T-helper 1 cell treated with Interleukin-12 subunit alpha and Interleukin-12 subunit beta and Interleukin-4 antibody, amounts not matched to agents 30 μg/mL and 1 μg/mL, for 36 hours (primary cell): ENCODE results near the gene C10orf53.
"Not testable (repeated sequence)": the region's sequence is repeated elsewhere in the genome, so short reads cannot be mapped to it uniquely, and the experiment has no call there.

Experiments used
- H3K27ac Mint-ChIP-seq: one replicate; pipeline ENCODE4 v1.8.0; 2021; ENCODE audit warnings: mild to moderate bottlenecking, mixed read lengths
- H3K27me3 Mint-ChIP-seq: one replicate; pipeline ENCODE4 v1.8.0; 2021; ENCODE audit warnings: low read depth, mixed read lengths
- H3K36me3 Mint-ChIP-seq: one replicate; pipeline ENCODE4 v1.8.0; 2021; ENCODE audit warnings: low read depth, mixed read lengths
- H3K4me1 Mint-ChIP-seq: one replicate; pipeline ENCODE4 v1.8.0; 2021; ENCODE audit warnings: low read depth, mixed read lengths
- H3K4me3 Mint-ChIP-seq: one replicate; pipeline ENCODE4 v1.8.0; 2021; ENCODE audit warnings: mild to moderate bottlenecking, moderate library complexity, mixed read lengths
- H3K9me3 Mint-ChIP-seq: one replicate; pipeline ENCODE4 v1.8.0; 2021; ENCODE audit warnings: mixed read lengths

Gene C10orf53

DNA sequence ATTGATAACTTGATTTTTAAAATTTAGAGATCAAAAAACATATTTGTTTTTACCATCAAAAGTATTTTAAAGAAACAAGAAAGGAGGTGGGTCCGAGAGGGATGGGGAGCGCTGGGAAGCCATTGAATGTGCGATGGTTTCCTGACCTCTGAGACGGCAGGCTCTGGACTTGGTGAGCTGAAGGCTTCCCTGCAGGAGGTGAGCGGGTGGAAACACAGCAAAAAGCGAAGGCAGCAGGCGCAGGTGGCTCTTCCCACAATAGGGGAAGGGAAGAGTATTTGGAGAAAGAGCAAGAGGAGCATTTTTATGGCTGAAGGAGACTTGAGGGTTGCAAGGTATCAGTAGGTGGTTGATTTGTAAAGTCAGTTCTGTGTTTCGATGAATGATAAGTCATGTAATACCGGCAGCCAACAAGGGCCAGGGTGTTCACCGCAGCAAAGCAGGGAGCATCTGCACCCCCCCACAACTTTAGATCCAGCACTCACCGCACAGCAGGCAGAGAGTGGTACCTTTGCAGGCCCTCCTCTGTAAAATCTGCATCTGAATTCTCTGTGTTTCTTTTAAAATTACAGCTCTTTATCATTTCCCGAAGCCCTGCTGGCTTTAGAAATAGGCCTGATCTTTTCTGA lies 10.5 kb downstream of the C10orf53 start:
- no peak overlapping the region for H3K27ac Mint-ChIP-seq
- no peaks in the 10 kb centered on the region for H3K4me1 Mint-ChIP-seq
- H3K27me3 Mint-ChIP-seq, result peaks cover 60% of the 10 kb centered on the region
- H3K4me3 Mint-ChIP-seq, result no peak overlapping the region
- H3K9me3 Mint-ChIP-seq, result no peaks in the 10 kb centered on the region
- no peaks in the 10 kb centered on the region for H3K36me3 Mint-ChIP-seq

DNA sequence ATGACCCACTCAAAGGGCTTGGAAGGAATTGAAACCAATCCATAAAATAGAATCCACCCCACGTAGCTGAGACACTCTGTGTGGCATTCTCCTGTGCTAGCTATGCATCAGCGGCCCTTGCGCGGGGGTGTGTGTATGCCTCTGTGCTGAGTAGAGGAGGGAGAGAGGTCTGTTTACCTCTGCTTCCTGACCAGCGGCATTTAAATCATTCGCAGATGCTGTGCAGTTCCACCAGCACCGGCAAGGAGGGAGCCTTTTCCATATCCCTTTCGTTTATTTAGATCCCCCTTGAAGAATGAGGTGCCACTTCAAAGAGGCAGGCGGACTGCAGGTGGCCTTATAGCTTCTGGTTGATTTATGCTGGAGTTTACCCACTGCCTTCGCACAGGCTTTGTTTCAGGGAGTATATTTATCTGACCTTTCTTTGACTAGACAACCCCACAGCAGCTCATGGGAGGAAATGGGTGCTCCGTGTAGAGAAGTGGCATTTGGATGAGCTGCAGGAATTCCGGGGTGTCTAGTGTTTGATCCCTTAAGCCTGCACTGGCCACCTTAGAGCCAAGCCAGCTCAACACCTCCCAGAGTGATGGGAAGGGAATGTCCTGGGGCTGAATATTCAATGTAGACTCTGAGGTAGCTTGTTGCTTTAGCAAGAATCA lies 11.4 kb downstream of the C10orf53 start:
- Mint-ChIP-seq H3K4me3 (no peak overlapping the region), H3K4me1 (no peaks in the 10 kb centered on the region), H3K27me3 (peaks cover 58% of the 10 kb centered on the region), H3K9me3 (no peaks in the 10 kb centered on the region), H3K27ac (no peak overlapping the region), H3K36me3 (no peaks in the 10 kb centered on the region)

DNA sequence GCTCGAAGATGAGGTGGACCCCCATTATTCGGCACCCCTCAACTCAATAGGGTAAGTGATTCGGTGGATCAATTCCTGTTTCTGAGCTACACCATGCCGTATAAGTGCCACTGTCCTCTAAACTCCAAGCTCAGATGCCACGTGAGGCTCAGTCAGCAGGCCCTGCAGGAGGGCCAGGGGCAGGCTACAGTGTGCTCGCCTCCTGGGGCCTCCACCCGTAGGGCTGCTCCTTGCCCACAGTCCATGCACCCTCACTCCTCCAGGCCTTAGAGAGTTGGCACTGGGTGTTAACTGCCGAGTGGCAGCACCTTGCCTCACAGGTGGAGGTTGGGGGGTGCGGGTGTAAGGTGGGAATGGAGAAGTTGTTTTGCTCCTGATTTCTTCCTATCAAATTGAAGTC lies 12.1 kb downstream of the C10orf53 start:
- H3K36me3 Mint-ChIP-seq, result no peaks in the 10 kb centered on the region
- H3K9me3 Mint-ChIP-seq, result no peaks in the 10 kb centered on the region
- H3K4me1 Mint-ChIP-seq, result no peaks in the 10 kb centered on the region
- no peak overlapping the region for H3K27ac Mint-ChIP-seq
- H3K27me3 Mint-ChIP-seq, result peaks cover 58% of the 10 kb centered on the region
- no peak overlapping the region for H3K4me3 Mint-ChIP-seq

GRCh38 chr10:49694466-49694865 lies 15.0 kb downstream of the C10orf53 start:
- H3K27ac Mint-ChIP-seq, result no peak overlapping the region
- H3K27me3 Mint-ChIP-seq, result peaks cover 33% of the 10 kb centered on the region
- H3K36me3 Mint-ChIP-seq, result no peaks in the 10 kb centered on the region
- no peaks in the 10 kb centered on the region for H3K9me3 Mint-ChIP-seq
- H3K4me3 Mint-ChIP-seq, result no peak overlapping the region
- H3K4me1 Mint-ChIP-seq, result no peaks in the 10 kb centered on the region

GRCh38 chr10:49696311-49696710 lies 16.9 kb downstream of the C10orf53 start:
- no peaks in the 10 kb centered on the region for H3K9me3 Mint-ChIP-seq
- peaks cover 15% of the 10 kb centered on the region for H3K27me3 Mint-ChIP-seq
- no peak overlapping the region for H3K27ac Mint-ChIP-seq
- no peaks in the 10 kb centered on the region for H3K36me3 Mint-ChIP-seq
- H3K4me1 Mint-ChIP-seq, result no peaks in the 10 kb centered on the region
- H3K4me3 Mint-ChIP-seq, result no peak overlapping the region

DNA sequence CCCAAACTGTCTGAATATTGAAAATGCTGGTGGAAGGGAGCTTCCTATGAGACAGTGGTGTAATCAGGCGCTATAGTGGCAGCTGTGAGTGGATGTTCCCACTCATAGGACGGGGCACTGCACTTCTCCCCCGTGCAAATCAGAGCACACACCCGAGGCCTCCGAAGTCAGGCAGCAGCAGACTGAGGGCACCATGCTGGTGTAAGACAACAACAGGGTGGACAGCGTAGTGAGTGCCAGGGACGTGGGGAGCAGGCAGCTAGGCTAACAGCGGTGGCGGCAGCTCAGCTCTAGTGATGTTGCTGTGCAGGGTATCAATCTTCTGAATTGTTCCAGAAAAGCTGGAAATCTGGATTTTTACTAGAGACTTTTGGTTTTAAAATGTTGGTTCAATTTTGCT lies 19.2 kb downstream of the C10orf53 start:
- Mint-ChIP-seq H3K4me3 (no peak overlapping the region), H3K36me3 (peaks cover 1% of the 10 kb centered on the region), H3K9me3 (no peaks in the 10 kb centered on the region), H3K4me1 (no peaks in the 10 kb centered on the region), H3K27me3 (no peaks in the 10 kb centered on the region), H3K27ac (no peak overlapping the region)

GRCh38 chr10:49700211-49700610 lies 20.8 kb downstream of the C10orf53 start:
- Mint-ChIP-seq H3K9me3 (no peaks in the 10 kb centered on the region), H3K27me3 (peaks cover 5% of the 10 kb centered on the region), H3K4me1 (no peaks in the 10 kb centered on the region), H3K4me3 (no peak overlapping the region), H3K36me3 (peaks cover 1% of the 10 kb centered on the region), H3K27ac (no peak overlapping the region)

GRCh38 chr10:49700997-49701396 lies 21.5 kb downstream of the C10orf53 start:
- peaks cover 1% of the 10 kb centered on the region for H3K36me3 Mint-ChIP-seq
- peaks cover 5% of the 10 kb centered on the region for H3K27me3 Mint-ChIP-seq
- H3K27ac Mint-ChIP-seq, result no peak overlapping the region
- no peak overlapping the region for H3K4me3 Mint-ChIP-seq
- H3K4me1 Mint-ChIP-seq, result no peaks in the 10 kb centered on the region
- H3K9me3 Mint-ChIP-seq, result no peaks in the 10 kb centered on the region

- Mint-ChIP-seq H3K4me1 (no peaks in the 10 kb centered on the region), H3K27me3 (peaks cover 9% of the 10 kb centered on the region), H3K4me3 (no peak overlapping the region)
Measured at GRCh38 chr10:49707585-49707984, 28.1 kb downstream of the C10orf53 start.

GRCh38 chr10:49709934-49710333 lies 30.5 kb downstream of the C10orf53 start:
- no peak overlapping the region for H3K4me3 Mint-ChIP-seq
- H3K4me1 Mint-ChIP-seq, result no peaks in the 10 kb centered on the region
- H3K9me3 Mint-ChIP-seq, result no peaks in the 10 kb centered on the region
- H3K36me3 Mint-ChIP-seq, result no peaks in the 10 kb centered on the region
- no peak overlapping the region for H3K27ac Mint-ChIP-seq
- H3K27me3 Mint-ChIP-seq, result peaks cover 4% of the 10 kb centered on the region

More at GRCh38 chr10:49707585-49707984, 28.1 kb downstream of the C10orf53 start:
- Mint-ChIP-seq H3K27ac (no peak overlapping the region), H3K36me3 (no peaks in the 10 kb centered on the region), H3K9me3 (no peaks in the 10 kb centered on the region)

DNA sequence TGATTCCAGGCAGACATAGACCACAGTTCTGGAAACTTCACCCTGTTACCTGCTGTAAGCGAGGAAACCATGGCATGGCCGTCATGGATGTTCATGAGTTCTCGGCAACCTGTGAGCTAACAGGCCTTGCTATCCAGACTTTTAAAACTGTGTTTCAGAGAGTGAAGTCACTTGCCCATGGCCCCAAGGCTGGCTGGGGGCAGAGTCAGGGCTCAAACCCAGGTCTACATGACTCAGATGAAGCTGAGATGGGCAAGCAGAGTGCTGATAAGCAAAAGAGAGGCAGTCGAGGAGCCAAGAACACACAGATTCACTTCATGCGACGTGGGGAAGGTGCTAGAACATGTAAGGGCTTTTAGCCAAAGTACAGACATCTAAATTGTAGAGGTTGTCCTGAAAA lies 31.5 kb downstream of the C10orf53 start:
- H3K4me1 Mint-ChIP-seq, result no peaks in the 10 kb centered on the region
- H3K36me3 Mint-ChIP-seq, result no peaks in the 10 kb centered on the region
- peaks cover 4% of the 10 kb centered on the region for H3K27me3 Mint-ChIP-seq
- no peak overlapping the region for H3K4me3 Mint-ChIP-seq
- H3K27ac Mint-ChIP-seq, result no peak overlapping the region
- H3K9me3 Mint-ChIP-seq, result no peaks in the 10 kb centered on the region

DNA sequence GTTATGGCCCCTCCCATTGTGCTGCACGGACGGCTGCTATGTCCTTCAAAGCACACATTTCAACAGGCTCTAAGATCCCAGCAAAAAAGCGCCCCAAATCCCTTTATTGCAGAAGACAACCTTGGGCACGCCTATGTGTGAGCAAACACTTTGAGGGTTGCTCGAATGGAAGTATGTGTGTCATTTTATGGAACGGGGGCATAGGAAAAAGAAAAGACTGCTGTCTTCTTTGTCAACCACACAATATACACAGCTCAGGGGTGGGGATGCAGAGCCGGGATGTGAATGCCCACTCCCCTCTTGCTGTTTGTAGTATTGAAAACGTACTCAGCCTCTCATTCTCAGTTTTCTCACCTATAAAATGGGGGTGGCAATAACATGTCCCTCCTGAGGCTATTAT lies 32.0 kb downstream of the C10orf53 start:
- H3K36me3 Mint-ChIP-seq, result no peaks in the 10 kb centered on the region
- H3K4me1 Mint-ChIP-seq, result no peaks in the 10 kb centered on the region
- H3K9me3 Mint-ChIP-seq, result no peaks in the 10 kb centered on the region
- peaks cover 4% of the 10 kb centered on the region for H3K27me3 Mint-ChIP-seq
- H3K4me3 Mint-ChIP-seq, result no peak overlapping the region
- no peak overlapping the region for H3K27ac Mint-ChIP-seq

DNA sequence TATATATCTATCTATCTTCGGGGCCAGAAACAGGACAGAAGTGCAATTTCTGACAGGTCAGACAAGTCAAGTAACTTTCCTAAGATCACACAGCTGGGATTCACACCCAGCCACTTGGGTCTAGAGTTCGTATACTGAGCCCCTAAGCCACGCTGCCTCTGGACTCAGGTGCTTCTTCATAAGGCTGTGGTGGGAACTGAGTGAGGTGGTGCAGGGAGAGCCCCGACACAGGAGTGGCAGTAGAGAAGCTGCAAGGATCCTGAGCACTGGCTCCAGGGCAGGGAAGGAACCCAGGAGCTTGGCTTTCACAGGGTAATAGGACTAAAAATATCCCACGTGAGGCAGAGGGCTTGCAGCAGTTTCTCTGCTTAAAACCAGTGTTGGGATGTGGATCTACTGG lies 33.8 kb downstream of the C10orf53 start:
- H3K4me1 Mint-ChIP-seq, result no peaks in the 10 kb centered on the region
- no peak overlapping the region for H3K27ac Mint-ChIP-seq
- H3K4me3 Mint-ChIP-seq, result no peak overlapping the region
- peaks cover 4% of the 10 kb centered on the region for H3K27me3 Mint-ChIP-seq
- H3K36me3 Mint-ChIP-seq, result no peaks in the 10 kb centered on the region
- H3K9me3 Mint-ChIP-seq, result no peaks in the 10 kb centered on the region

GRCh38 chr10:49715157-49715556 lies 35.7 kb downstream of the C10orf53 start:
- not testable (repeated sequence) for H3K4me1 Mint-ChIP-seq, H3K4me3 Mint-ChIP-seq, H3K27ac Mint-ChIP-seq, H3K36me3 Mint-ChIP-seq, H3K9me3 Mint-ChIP-seq, H3K27me3 Mint-ChIP-seq

DNA sequence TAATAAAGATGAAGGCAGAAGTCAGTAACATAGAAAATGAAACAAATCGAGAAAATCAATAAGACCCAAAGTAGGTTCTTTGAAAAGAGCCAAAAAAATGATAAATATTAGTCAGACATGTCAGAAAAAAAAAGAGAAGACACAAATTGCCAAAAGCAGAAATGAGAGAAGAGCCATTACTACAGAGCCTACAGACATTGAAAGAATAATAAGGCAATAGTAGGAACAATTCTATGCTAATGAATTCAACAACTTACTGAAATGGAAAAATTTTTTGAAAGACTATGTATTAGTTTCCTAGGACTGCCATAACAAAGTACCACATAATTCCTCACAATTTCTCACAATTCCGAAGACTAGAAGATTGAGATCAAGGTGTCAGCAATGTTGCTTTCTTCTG lies 47.1 kb downstream of the C10orf53 start:
- no peaks in the 10 kb centered on the region for H3K4me1 Mint-ChIP-seq
- H3K36me3 Mint-ChIP-seq, result peaks cover 2% of the 10 kb centered on the region
- H3K9me3 Mint-ChIP-seq, result peaks cover 9% of the 10 kb centered on the region
- H3K4me3 Mint-ChIP-seq, result no peak overlapping the region
- H3K27ac Mint-ChIP-seq, result no peak overlapping the region
- no peaks in the 10 kb centered on the region for H3K27me3 Mint-ChIP-seq
